SU-DHL-6 (cell line): Measurements from ENCODE around the gene SCUBE1.

Experiments used
- H2AFZ ChIP-seq: fragments of 200-600 bp; sonication (generic); 2 replicates; pipeline ENCODE4 v1.6.1; 2014; ENCODE audit warnings: low read depth, mild to moderate bottlenecking, moderate library complexity, mixed read lengths, antibody characterized with exemption, low read length; ENCODE audit not compliant: severe bottlenecking
- H3F3A ChIP-seq: fragments of 200-600 bp; shearing (Covaris generic); 2 replicates; pipeline ENCODE4 v1.6.0; 2016; ENCODE audit warnings: antibody characterized with exemption, mild to moderate bottlenecking; ENCODE audit not compliant: insufficient read depth
- H3K27ac ChIP-seq: fragments of 200-600 bp; sonication (generic); 2 replicates; pipeline ENCODE4 v1.5.1; 2016; ENCODE audit warnings: low read depth, mild to moderate bottlenecking, low read length, moderate library complexity, mixed read lengths
- H3K27me3 ChIP-seq: fragments of 200-600 bp; sonication (generic), shearing (Covaris generic); 2 replicates; pipeline ENCODE4 v1.6.0; 2014; ENCODE audit warnings: mild to moderate bottlenecking, low read length
- H3K36me3 ChIP-seq: fragments of 200-600 bp; sonication (generic); 2 replicates; pipeline ENCODE4 v1.6.1; 2014; ENCODE audit warnings: mild to moderate bottlenecking, low read length, mixed read lengths
- H3K4me2 ChIP-seq: fragments of 300-600, 200-600 bp; shearing (Covaris generic), sonication (generic); 2 replicates; pipeline ENCODE4 v1.6.0; 2014; ENCODE audit warnings: low read length, low read depth, mild to moderate bottlenecking; ENCODE audit not compliant: poor library complexity, severe bottlenecking
- H3K4me3 ChIP-seq: fragments of 200-600 bp; sonication (generic); 2 replicates; pipeline ENCODE4 v1.5.1; 2014; ENCODE audit warnings: antibody characterized with exemption, low read length, mild to moderate bottlenecking, mixed read lengths; ENCODE audit not compliant: insufficient read depth, poor library complexity, severe bottlenecking
- H3K79me2 ChIP-seq: fragments of 200-600 bp; sonication (generic); 2 replicates; pipeline ENCODE4 v1.6.1; 2014; ENCODE audit warnings: mild to moderate bottlenecking, low read length, moderate library complexity; ENCODE audit not compliant: insufficient read depth
- H3K9ac ChIP-seq: fragments of 200-600 bp; sonication (generic); 2 replicates; pipeline ENCODE4 v1.7.0; 2014; ENCODE audit warnings: mild to moderate bottlenecking, low read length
- H3K9me2 ChIP-seq: fragments of 200-600 bp; sonication (generic); replicated peaks from 2 replicates; pipeline ENCODE4 v1.6.1; 2014; ENCODE audit warnings: low read length; ENCODE audit not compliant: insufficient read depth
- H3K9me3 ChIP-seq: fragments of 200-600 bp; sonication (generic); 2 replicates; pipeline ENCODE4 v1.6.1; 2014; ENCODE audit warnings: low read length, mixed read lengths; ENCODE audit not compliant: insufficient read depth
- H4K20me1 ChIP-seq: fragments of 200-600 bp; sonication (generic); 2 replicates; pipeline ENCODE4 v1.6.1; 2014; ENCODE audit warnings: low read depth, mild to moderate bottlenecking, antibody characterized with exemption, low read length, moderate library complexity, mixed read lengths
- EZH2phosphoT487 ChIP-seq: fragments of 200-600 bp; sonication (generic), shearing (Covaris generic); conservative IDR thresholded peaks from 2 replicates; pipeline ENCODE4 v1.6.1; 2018; ENCODE audit warnings: mild to moderate bottlenecking, antibody characterized with exemption, low read length, moderate library complexity, mixed read lengths
- TF ChIP-seq, protein P1 (sequence below): fragments of 200-600 bp; sonication (generic); IDR thresholded peaks from one replicate; pipeline ENCODE4 v1.5.1; 2017; ENCODE audit warnings: antibody characterized with exemption, mild to moderate bottlenecking, low read length, moderate library complexity; ENCODE audit not compliant: insufficient read depth, poor library complexity, severe bottlenecking

The SCUBE1 gene

DNA sequence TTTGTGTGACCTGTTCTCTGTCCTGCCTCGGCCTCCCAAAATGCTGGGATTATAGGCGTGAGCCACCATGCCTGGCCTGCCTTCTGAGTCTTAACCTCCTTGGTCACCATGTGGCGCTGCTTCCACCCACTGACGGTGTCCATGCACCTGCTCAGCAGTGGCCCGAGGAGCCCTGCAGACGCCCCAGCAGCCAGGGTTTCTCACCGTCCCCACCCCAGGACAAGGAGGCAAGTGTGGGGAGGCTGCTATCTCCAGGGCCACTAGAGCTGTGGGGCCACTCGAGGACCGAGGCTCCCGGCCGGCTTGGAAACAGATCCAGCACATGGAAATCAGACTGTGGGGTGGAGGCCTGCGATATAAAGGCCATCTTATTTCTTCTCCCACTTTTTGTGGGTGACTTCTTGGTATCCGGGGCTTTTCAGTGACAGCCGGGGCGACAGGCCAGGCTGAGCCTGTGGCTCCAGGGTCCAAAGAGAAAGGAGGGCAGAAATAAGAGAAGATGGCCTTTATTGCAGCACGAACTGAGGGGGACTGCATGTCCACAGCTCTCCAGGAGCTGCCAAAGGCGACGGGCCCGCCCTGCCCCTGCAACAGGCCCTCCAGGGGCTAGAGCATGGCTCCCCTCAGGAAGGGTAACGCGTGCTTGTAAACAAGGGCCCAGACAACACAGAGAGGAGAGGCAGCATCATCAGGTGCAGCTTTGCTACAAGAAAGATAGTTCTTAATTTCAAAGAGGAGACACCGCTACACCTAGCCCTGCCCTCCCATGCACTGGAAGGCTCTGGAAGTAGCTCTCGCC, 176.8 kb downstream of the SCUBE1 start:
- Histone ChIP-seq H3K27ac (no peak overlapping the region), H3K4me2 (no peak overlapping the region), H3K9me3 (no peaks in the 10 kb centered on the region), H4K20me1 (no peaks in the 10 kb centered on the region), H3K9me2 (no peaks in the 10 kb centered on the region), H3F3A (no peaks in the 10 kb centered on the region), H2AFZ (no peak overlapping the region), H3K9ac (no peak overlapping the region), H3K27me3 (no peaks in the 10 kb centered on the region), H3K4me3 (no peak overlapping the region), H3K36me3 (no peaks in the 10 kb centered on the region), H3K79me2 (no peaks in the 10 kb centered on the region)
- TF ChIP-seq EZH2phosphoT487: no peak
- TF ChIP-seq, protein P1, sequence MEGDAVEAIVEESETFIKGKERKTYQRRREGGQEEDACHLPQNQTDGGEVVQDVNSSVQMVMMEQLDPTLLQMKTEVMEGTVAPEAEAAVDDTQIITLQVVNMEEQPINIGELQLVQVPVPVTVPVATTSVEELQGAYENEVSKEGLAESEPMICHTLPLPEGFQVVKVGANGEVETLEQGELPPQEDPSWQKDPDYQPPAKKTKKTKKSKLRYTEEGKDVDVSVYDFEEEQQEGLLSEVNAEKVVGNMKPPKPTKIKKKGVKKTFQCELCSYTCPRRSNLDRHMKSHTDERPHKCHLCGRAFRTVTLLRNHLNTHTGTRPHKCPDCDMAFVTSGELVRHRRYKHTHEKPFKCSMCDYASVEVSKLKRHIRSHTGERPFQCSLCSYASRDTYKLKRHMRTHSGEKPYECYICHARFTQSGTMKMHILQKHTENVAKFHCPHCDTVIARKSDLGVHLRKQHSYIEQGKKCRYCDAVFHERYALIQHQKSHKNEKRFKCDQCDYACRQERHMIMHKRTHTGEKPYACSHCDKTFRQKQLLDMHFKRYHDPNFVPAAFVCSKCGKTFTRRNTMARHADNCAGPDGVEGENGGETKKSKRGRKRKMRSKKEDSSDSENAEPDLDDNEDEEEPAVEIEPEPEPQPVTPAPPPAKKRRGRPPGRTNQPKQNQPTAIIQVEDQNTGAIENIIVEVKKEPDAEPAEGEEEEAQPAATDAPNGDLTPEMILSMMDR: no peak

DNA sequence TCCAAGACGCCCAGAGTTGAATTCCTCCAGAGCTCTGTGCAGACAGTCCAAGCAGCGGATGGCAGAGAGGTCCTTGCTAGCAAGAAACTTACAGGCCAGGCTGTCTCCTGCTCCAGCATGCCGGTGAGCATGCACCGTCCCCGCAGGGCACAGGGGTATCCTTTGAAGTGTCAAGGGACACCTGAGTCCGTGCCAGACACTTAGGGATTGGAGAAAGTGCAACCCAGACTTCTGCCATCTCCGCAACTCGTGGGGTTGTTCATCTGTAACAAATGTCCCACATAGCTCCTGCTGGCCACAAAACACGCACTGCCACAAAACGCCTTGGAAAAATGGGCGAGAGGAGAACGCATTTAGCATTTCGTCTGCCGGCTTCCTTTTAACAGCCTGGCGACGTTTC, 178.5 kb downstream of the SCUBE1 start:
- Histone ChIP-seq H3K4me3 (no peak overlapping the region), H3K27ac (no peak overlapping the region), H3K4me2 (no peak overlapping the region), H3K9ac (no peak overlapping the region), H3K79me2 (no peaks in the 10 kb centered on the region), H3K27me3 (no peaks in the 10 kb centered on the region), H3F3A (no peaks in the 10 kb centered on the region), H4K20me1 (no peaks in the 10 kb centered on the region), H3K9me3 (no peaks in the 10 kb centered on the region), H3K36me3 (no peaks in the 10 kb centered on the region), H3K9me2 (no peaks in the 10 kb centered on the region), H2AFZ (no peak overlapping the region)
- no peak for TF ChIP-seq EZH2phosphoT487
- TF ChIP-seq, protein P1: no peak

- H3K79me2 ChIP-seq: no peaks in the 10 kb centered on the region
- no peak overlapping the region for H3K4me2 ChIP-seq
- TF ChIP-seq EZH2phosphoT487: no peak
- TF ChIP-seq, protein P1: no peak
- no peaks in the 10 kb centered on the region for H3K9me3 ChIP-seq
- H3K9me2 ChIP-seq: no peaks in the 10 kb centered on the region
- H3K4me3 ChIP-seq: no peak overlapping the region
- no peak overlapping the region for H3K27ac ChIP-seq
- no peaks in the 10 kb centered on the region for H4K20me1 ChIP-seq
- no peak overlapping the region for H2AFZ ChIP-seq
- H3K36me3 ChIP-seq: no peaks in the 10 kb centered on the region
- H3F3A ChIP-seq: no peaks in the 10 kb centered on the region
- H3K27me3 ChIP-seq: no peaks in the 10 kb centered on the region
- H3K9ac ChIP-seq: no peak overlapping the region
These were observed 179.9 kb downstream of the SCUBE1 start for GRCh38 chr22:43163241-43163795.
